ENCODE measurements around the gene AJAP1.
A peak's percentile ranks its signal among the peaks of the same experiment; 100 is the strongest.

- TF ChIP-seq CTCF (IDR thresholded peaks at IDR 0.05; ENCODE audit: insufficient read depth, low read length) = no peak
- TF ChIP-seq REST (IDR thresholded peaks at IDR 0.05; ENCODE audit: insufficient replicate concordance, low read depth) = no peak
- TF ChIP-seq POLR2AphosphoS5 (IDR thresholded peaks at IDR 0.05; ENCODE audit: low read depth) = no peak
- TF ChIP-seq SPI1 (IDR thresholded peaks at IDR 0.05; ENCODE audit: borderline replicate concordance, low read depth) = 0 out of 2 replicates have a peak, but pooled peaks have one; percentile 6
- TF ChIP-seq GABPA (IDR thresholded peaks at IDR 0.05; ENCODE audit: low read depth) = peak; percentile 44; the same call in 1 of the 2 replicates
Measured at GRCh38 chr1:4638345-4638729, 16.1 kb upstream of the AJAP1 start.
